MCF 10A (cell line): Measurements from ENCODE around the gene SCN4A. TPM values are rescaled to one million over a fixed set of nuclear protein-coding genes. Genes with fewer than 3 reads are reported as not detected.

Experiments used
- BruUV-seq: library from RNA; stranded (reverse); fragments of 400-500 nt; replicated peaks from 2 replicates; lab custom pipeline; 2021; lab: Mats Ljungman, UMichigan
- CTCF ChIA-PET: fragments of 300-600 bp; sonication (Branson Sonifier 250); formaldehyde crosslinking; extraction: SDS; loops from one replicate; lab custom pipeline; 2021; ENCODE audit warnings: antibody characterized with exemption, inconsistent platforms; lab: Yijun Ruan, JAX
- POLR2A ChIA-PET: fragments of 300-600, 350-650 bp; sonication (Branson Sonifier 250); formaldehyde crosslinking; extraction: SDS; loops from one replicate; lab custom pipeline; 2020; ENCODE audit warnings: antibody characterized with exemption, inconsistent platforms; lab: Yijun Ruan, JAX
- DNase-seq: peaks from one replicate; pipeline ENCODE4 v3.0.0-alpha.2; 2018; ENCODE audit not compliant: unreplicated experiment
- H3K27ac Mint-ChIP-seq: one replicate; pipeline ENCODE4 v1.8.0; 2022; ENCODE audit warnings: mild to moderate bottlenecking, low read depth, mixed read lengths; ENCODE audit not compliant: unreplicated experiment
- H3K27me3 Mint-ChIP-seq: one replicate; pipeline ENCODE4 v1.8.0; 2022; ENCODE audit warnings: mixed read lengths; ENCODE audit not compliant: insufficient read depth, unreplicated experiment
- H3K36me3 Mint-ChIP-seq: one replicate; pipeline ENCODE4 v1.8.0; 2022; ENCODE audit warnings: mild to moderate bottlenecking, moderate library complexity, mixed read lengths; ENCODE audit not compliant: insufficient read depth, unreplicated experiment
- H3K4me1 Mint-ChIP-seq: one replicate; pipeline ENCODE4 v1.8.0; 2022; ENCODE audit warnings: mixed read lengths; ENCODE audit not compliant: insufficient read depth, unreplicated experiment
- H3K4me3 Mint-ChIP-seq: one replicate; pipeline ENCODE4 v1.8.0; 2022; ENCODE audit warnings: mild to moderate bottlenecking, moderate library complexity, mixed read lengths; ENCODE audit not compliant: unreplicated experiment
- H3K9me3 Mint-ChIP-seq: one replicate; pipeline ENCODE4 v1.8.0; 2022; ENCODE audit warnings: mixed read lengths; ENCODE audit not compliant: unreplicated experiment
- intact Hi-C: fragments of 100-400 bp; cut with micrococcal nuclease; formaldehyde crosslinking; loops from 2 replicates; pipeline ENCODE4 v1.14.1; 2022
- total RNA-seq: library from RNA; stranded (reverse); gene quantifications from 2 replicates; pipeline ENCODE4 v1.2.3, GENCODE V29; 2022
- TF ChIP-seq, protein P1 (sequence below): fragments of 200-600 bp; IDR thresholded peaks from one replicate; pipeline ENCODE4 v1.8.0; 2022; ENCODE audit warnings: antibody characterized with exemption, mild to moderate bottlenecking; ENCODE audit not compliant: unreplicated experiment

SCN4A gene
- total RNA-seq, 1 experiment from 2014 or later: not detected

- H3K27ac Mint-ChIP-seq: no peak overlapping the region
- TF ChIP-seq, protein P1, sequence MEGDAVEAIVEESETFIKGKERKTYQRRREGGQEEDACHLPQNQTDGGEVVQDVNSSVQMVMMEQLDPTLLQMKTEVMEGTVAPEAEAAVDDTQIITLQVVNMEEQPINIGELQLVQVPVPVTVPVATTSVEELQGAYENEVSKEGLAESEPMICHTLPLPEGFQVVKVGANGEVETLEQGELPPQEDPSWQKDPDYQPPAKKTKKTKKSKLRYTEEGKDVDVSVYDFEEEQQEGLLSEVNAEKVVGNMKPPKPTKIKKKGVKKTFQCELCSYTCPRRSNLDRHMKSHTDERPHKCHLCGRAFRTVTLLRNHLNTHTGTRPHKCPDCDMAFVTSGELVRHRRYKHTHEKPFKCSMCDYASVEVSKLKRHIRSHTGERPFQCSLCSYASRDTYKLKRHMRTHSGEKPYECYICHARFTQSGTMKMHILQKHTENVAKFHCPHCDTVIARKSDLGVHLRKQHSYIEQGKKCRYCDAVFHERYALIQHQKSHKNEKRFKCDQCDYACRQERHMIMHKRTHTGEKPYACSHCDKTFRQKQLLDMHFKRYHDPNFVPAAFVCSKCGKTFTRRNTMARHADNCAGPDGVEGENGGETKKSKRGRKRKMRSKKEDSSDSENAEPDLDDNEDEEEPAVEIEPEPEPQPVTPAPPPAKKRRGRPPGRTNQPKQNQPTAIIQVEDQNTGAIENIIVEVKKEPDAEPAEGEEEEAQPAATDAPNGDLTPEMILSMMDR: no peak
- H3K9me3 Mint-ChIP-seq: no peaks in the 10 kb centered on the region
- no peaks in the 10 kb centered on the region for H3K4me1 Mint-ChIP-seq
- H3K36me3 Mint-ChIP-seq: no peaks in the 10 kb centered on the region
- H3K27me3 Mint-ChIP-seq: peaks cover 12% of the 10 kb centered on the region
- no TSS peak for BruUV-seq
- POLR2A ChIA-PET: interaction anchor here (0.6 to 1.2 kb wide), 3 partner anchors 112 to 129 kb away, joined by 3 to 7 read pairs (median 4); no protein-coding TSS in a partner anchor
- CTCF ChIA-PET: interaction anchor here (0.6 to 2.4 kb wide), 13 partner anchors 10 to 265 kb away, joined by 3 to 15 read pairs (median 3); partner anchors contain the start of genes CSHL1 and GH1
- H3K4me3 Mint-ChIP-seq: no peak overlapping the region
- intact Hi-C loops: loop anchor here (2.0 kb wide), 1 partner anchor 98 kb away; the partner anchor contains the start of gene GH1
- no peak for DNase-seq
Measured at GRCh38 chr17:64016974-64017373, 44.3 kb upstream of the SCN4A start.

DNA sequence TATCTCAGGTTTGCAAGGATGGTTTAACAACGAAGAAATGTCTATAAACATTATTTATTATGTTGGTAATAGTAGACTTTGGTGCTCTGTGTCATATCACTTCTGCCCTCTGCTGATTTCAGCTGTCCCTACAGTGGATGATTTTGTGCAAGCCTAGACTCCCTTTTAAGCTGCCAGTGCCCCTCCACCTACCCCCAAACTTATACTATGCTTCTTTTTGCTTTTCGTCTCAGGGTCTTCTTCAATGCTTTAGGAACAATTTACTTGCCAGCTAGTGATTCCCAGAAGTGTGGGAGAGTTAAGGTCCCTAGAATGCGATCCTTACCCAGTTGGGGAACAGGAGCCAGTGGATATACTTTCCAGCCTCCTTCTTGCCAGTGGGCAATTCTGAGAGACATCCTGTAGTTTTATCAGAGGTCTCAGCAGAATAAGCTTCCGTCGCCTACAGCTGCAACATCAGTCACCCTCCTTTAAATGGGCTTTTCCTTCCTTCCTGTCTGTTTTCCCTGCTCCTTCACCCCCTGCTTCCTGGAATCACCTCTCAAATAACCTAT is 43.6 kb upstream of the SCN4A start:
- CTCF ChIA-PET: interaction anchor here (0.7 to 2.4 kb wide), 13 partner anchors 9 to 266 kb away, joined by 3 to 15 read pairs (median 3); partner anchors contain the start of genes CSHL1 and GH1
- POLR2A ChIA-PET: interaction anchor here (0.6 to 1.2 kb wide), 3 partner anchors 74 to 129 kb away, joined by 3 to 4 read pairs (median 4); no protein-coding TSS in a partner anchor
- intact Hi-C loops: loop anchor here (2.0 kb wide), 1 partner anchor 98 kb away; the partner anchor contains the start of gene GH1
- no peaks in the 10 kb centered on the region for H3K9me3 Mint-ChIP-seq
- no peaks in the 10 kb centered on the region for H3K4me1 Mint-ChIP-seq
- no TSS peak for BruUV-seq
- TF ChIP-seq, protein P1: no peak
- H3K36me3 Mint-ChIP-seq: no peaks in the 10 kb centered on the region
- peaks cover 12% of the 10 kb centered on the region for H3K27me3 Mint-ChIP-seq
- no peak overlapping the region for H3K4me3 Mint-ChIP-seq
- no peak for DNase-seq
- H3K27ac Mint-ChIP-seq: no peak overlapping the region

- BruUV-seq: no TSS peak
- Mint-ChIP-seq H3K27me3 (peaks cover 12% of the 10 kb centered on the region), H3K4me3 (no peak overlapping the region), H3K36me3 (no peaks in the 10 kb centered on the region), H3K9me3 (no peaks in the 10 kb centered on the region), H3K4me1 (no peaks in the 10 kb centered on the region), H3K27ac (no peak overlapping the region)
- TF ChIP-seq, protein P1: no peak
- CTCF ChIA-PET: no interaction called here
- POLR2A ChIA-PET: no interaction called here
- DNase-seq: no peak
- intact Hi-C loops: no loop called here
Measured at GRCh38 chr17:64015447-64015846, 42.7 kb upstream of the SCN4A start.

GRCh38 chr17:64009571-64010402 is 37.1 kb upstream of the SCN4A start:
- ChIA-PET POLR2A (interaction anchor here (0.7 kb wide), 1 partner anchor 47 kb away, joined by 3 read pairs; no protein-coding TSS in a partner anchor), CTCF (interaction anchor here (0.9 to 1.5 kb wide), 3 partner anchors 16 to 128 kb away, joined by 3 to 4 read pairs (median 4); partner anchors contain the start of gene GH2)
- no TSS peak for BruUV-seq
- intact Hi-C loops: no loop called here
- TF ChIP-seq, protein P1: no peak
- H3K4me3 Mint-ChIP-seq: no peak overlapping the region
- H3K4me1 Mint-ChIP-seq: peaks cover 6% of the 10 kb centered on the region
- no peak for DNase-seq
- H3K36me3 Mint-ChIP-seq: no peaks in the 10 kb centered on the region
- H3K27me3 Mint-ChIP-seq: peaks cover 5% of the 10 kb centered on the region
- H3K27ac Mint-ChIP-seq: no peak overlapping the region
- no peaks in the 10 kb centered on the region for H3K9me3 Mint-ChIP-seq
